Stomach smooth muscle (tissue), 2 donors: ENCODE data around the gene KAT6B.

Source experiments
- H3K27ac ChIP-seq: one replicate; pipeline ENCODE4 v1.7.0; 2013; ENCODE audit warnings: mild to moderate bottlenecking, low read length, inconsistent platforms
- H3K27me3 ChIP-seq, 2 donors: one replicate each; pipeline ENCODE4 v1.7.0; 2013; ENCODE audit warnings: low read length in 2 of 2; ENCODE audit not compliant: insufficient read depth in 2 of 2, control insufficient read depth in 1 of 2
- H3K36me3 ChIP-seq, 2 donors: one replicate each; pipeline ENCODE4 v1.7.0; 2013; ENCODE audit warnings: low read length in 2 of 2; ENCODE audit not compliant: control insufficient read depth in 2 of 2, insufficient read depth in 2 of 2
- H3K4me1 ChIP-seq: one replicate; pipeline ENCODE4 v1.7.0; 2013; ENCODE audit warnings: low read length; ENCODE audit not compliant: control insufficient read depth, insufficient read depth
- H3K4me3 ChIP-seq, 2 donors: one replicate each; pipeline ENCODE4 v1.7.0; 2013; ENCODE audit warnings: low read length in 2 of 2
- H3K9ac ChIP-seq, 2 donors: one replicate each; pipeline ENCODE4 v1.7.0; 2013; ENCODE audit warnings: low read length in 2 of 2, mild to moderate bottlenecking in 1 of 2
- H3K9me3 ChIP-seq, 2 donors: one replicate each; pipeline ENCODE4 v1.7.0; 2013; ENCODE audit warnings: low read length in 2 of 2; ENCODE audit not compliant: control insufficient read depth in 2 of 2
- donor health status: healthy.
- donor health status: Pancreatic carcinoma.

KAT6B gene

DNA sequence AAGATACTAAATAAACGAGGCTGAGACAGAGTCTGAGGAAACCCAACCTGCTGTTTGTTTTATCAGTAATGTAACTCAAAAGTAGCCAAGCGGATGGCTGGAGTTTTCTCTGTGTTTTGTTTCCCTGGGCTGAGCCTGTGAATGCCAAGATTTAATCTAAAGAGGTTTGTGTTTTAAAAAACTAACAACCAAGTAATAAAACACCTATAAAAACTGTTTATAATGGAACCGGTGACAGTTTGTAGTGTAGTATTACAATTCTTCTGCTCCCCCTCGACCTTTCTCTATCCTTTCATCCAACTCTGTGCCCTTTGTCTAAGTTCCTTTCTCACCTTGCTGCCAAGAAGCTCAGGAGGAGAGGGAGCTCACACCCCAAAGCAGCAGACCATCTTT is 2.6 kb upstream of the KAT6B start:
- Histone ChIP-seq H3K4me1 (peaks cover 32% of the 10 kb centered on the region), H3K27me3 (no peaks in the 10 kb centered on the region), H3K9ac (no peak overlapping the region), H3K36me3 (no peaks in the 10 kb centered on the region), H3K27ac (peak overlapping the region; percentile 88), H3K4me3 (peak overlapping the region in 1 of 2 donors; percentile 82), H3K9me3 (no peaks in the 10 kb centered on the region)

DNA sequence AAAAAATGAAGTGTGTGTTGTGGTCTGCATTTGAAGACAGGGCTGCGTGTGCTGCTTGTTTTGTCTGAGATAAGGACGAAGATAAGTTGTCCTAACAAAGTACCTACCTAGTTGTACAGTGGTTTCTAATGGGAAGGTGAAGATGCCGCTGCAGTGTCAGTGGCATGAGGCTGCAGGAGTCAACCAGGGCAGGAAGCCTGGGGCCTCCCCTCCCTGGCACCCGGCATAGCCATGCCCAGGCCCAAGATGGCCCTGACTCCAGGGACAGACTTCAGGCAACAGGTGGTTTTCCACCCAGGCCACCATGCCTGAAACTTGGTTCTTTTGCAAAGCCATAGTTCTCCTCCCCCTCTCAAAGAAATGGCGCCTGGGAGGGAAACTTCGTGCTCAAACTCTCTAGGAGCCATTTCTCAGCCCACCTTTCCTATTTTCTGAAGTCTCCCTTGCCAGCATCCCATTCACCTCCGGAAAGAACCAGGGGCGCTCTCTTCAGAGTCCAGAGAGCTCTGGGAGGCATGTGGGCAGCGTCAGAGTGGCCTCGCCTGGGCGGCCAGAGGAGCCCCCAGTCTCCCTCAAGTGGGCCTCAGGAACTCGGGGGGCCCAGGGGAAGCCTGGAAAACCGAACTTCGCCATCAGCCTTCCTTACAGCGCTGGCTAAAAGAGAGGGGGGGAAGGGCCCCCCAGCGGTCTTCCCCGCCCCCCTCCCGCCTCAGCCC is 2.1 kb upstream of the KAT6B start:
- peak overlapping the region; percentile 79 to 84 for H3K9ac ChIP-seq
- H3K27ac ChIP-seq: peak overlapping the region; percentile 88
- peak overlapping the region; percentile 82 to 93 for H3K4me3 ChIP-seq
- no peaks in the 10 kb centered on the region for H3K9me3 ChIP-seq
- H3K27me3 ChIP-seq: no peaks in the 10 kb centered on the region
- no peaks in the 10 kb centered on the region for H3K36me3 ChIP-seq
- H3K4me1 ChIP-seq: peaks cover 36% of the 10 kb centered on the region

DNA sequence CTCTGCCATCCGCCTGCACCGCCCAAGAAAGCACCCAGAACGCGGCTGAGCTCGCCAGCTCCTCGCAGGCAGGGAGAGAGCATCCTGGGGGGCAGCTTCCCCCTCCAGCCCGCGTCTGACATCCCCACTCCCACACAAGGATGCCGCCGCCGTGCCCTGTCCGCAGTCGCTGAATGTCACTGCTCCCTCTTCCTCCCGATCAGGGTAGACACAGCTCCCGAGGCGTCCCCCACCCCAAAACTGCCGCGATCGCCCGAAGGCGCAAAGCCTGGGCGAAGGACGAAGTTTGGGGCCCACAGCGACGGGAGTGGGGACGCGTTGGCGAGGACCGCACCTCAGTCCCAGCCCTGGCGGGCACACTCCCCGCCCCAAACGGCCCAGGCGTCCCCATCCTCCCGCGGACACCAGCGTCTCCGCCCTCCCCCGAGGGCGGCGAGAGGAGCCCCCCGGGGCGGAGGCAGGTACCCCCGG is 1.5 kb upstream of the KAT6B start:
- Histone ChIP-seq H3K27ac (peak overlapping the region; percentile 88), H3K36me3 (no peaks in the 10 kb centered on the region), H3K9ac (peak overlapping the region; percentile 79 to 84), H3K4me1 (peaks cover 37% of the 10 kb centered on the region), H3K27me3 (no peaks in the 10 kb centered on the region), H3K9me3 (no peaks in the 10 kb centered on the region), H3K4me3 (peak overlapping the region; percentile 82 to 93)

DNA sequence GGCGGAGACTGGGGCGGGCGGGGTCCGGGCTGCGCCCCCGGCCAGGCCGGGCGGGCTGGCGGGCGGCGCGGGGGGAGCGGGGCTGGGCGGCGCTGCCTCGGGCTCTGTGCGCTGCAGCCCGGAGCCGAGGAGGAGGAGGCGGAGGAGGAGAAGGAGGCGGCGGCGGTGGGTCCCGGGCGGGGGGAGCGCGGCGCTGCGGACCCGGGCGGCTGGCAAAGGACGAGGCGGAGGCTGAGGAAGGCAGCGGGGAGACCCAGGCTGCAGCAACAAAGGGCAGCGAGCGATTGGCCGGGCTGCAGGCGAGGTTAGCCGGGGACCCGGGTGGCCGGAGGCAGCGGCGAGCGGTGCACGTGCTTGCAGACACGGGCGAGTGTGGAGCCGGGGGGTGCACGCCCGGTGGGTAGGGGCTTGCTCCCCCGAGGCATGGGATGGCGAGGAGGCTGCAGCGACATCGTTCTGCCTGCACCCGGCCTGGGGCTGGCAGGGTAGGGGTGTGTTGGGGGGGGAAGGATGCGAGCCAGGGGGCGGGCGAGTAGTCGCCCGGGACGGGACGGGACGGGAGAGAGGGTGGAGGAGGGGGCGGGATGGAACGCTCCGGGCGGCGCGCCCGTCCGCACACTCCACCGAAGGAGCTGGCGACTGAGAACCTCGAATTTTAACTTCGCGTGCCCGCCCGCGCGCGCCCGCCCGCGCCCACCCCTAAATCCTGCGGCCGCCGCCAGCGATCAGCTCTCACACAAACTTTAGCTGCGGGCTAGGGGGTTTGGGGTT is 844 bp upstream of the KAT6B start:
- Histone ChIP-seq H3K36me3 (no peaks in the 10 kb centered on the region), H3K9ac (peak overlapping the region in 1 of 2 donors; percentile 79), H3K9me3 (no peaks in the 10 kb centered on the region), H3K4me1 (peaks cover 37% of the 10 kb centered on the region), H3K27ac (peak overlapping the region; percentile 95), H3K4me3 (peak overlapping the region; percentile 82 to 93), H3K27me3 (no peaks in the 10 kb centered on the region)

DNA sequence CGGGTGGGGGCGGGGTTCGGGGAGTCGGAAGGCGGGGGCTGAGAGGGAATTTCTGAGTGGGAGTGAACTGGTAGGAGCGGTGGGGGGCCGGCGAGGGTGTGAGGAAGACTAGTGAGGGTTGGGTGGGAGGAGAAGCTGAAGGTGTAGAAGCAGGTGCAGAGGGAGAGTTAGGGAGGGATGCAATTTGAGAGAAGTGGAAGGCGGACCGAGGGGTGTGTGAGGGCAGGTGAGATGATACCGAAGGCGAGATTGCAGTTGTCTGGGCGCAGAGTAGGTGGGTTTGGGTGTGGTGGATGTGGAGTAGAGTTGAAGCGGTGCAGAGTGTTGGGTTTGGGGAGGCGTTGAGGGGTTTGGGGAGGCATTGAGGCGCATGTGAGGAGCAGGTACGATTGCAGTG is 643 bp downstream of the KAT6B start:
- Histone ChIP-seq H3K9ac (peak overlapping the region; percentile 41 to 64), H3K27ac (peak overlapping the region; percentile 62), H3K36me3 (no peaks in the 10 kb centered on the region), H3K9me3 (no peaks in the 10 kb centered on the region), H3K4me1 (peaks cover 36% of the 10 kb centered on the region), H3K27me3 (no peaks in the 10 kb centered on the region), H3K4me3 (peak overlapping the region; percentile 81 to 86)

DNA sequence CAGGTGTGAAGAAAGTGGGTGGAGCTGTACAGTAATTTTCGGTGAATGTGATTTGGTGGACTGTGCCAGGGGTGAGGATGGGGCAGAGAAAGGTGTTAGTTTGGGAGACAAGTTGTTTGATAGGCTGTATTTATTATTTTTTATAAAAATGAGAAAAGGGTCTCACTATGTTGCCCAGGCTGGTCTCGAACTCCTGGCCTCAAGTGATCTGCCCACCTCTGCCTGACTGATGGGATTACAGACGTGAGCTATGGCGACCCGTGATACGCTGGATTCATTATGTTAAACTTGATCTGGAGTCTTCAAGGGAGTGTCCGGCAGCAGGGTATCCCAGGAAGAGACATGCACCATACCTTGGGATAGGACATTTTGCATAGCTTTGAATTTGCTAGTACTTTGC is 1.3 kb downstream of the KAT6B start:
- H3K27me3 ChIP-seq: no peaks in the 10 kb centered on the region
- H3K4me1 ChIP-seq: peaks cover 35% of the 10 kb centered on the region
- H3K36me3 ChIP-seq: no peaks in the 10 kb centered on the region
- no peaks in the 10 kb centered on the region for H3K9me3 ChIP-seq
- peak overlapping the region; percentile 62 for H3K27ac ChIP-seq
- H3K9ac ChIP-seq: peak overlapping the region in 1 of 2 donors; percentile 64
- H3K4me3 ChIP-seq: peak overlapping the region; percentile 81 to 86

DNA sequence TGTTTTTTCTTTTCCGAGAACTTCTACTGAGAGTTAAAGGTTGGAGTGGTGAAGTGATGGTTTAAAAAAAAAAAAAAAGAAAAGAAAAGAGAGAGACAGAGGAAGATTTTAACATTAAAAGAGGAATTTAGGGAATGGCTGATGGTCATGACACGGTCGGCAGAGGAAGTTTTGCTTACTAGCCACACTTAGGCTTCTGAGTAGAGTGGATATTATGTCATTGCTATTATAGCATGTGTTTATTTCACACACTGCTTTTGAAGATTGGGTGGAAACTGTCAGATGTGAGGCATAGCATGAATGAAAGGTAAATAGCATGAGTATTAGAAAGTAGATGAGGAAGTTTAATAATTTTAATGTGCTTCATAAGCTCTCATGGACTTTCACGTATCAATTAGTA is 2.5 kb downstream of the KAT6B start:
- H3K9ac ChIP-seq: no peak overlapping the region
- H3K27ac ChIP-seq: no peak overlapping the region
- H3K4me3 ChIP-seq: no peak overlapping the region
- H3K36me3 ChIP-seq: no peaks in the 10 kb centered on the region
- no peaks in the 10 kb centered on the region for H3K9me3 ChIP-seq
- peaks cover 30% of the 10 kb centered on the region for H3K4me1 ChIP-seq
- no peaks in the 10 kb centered on the region for H3K27me3 ChIP-seq

DNA sequence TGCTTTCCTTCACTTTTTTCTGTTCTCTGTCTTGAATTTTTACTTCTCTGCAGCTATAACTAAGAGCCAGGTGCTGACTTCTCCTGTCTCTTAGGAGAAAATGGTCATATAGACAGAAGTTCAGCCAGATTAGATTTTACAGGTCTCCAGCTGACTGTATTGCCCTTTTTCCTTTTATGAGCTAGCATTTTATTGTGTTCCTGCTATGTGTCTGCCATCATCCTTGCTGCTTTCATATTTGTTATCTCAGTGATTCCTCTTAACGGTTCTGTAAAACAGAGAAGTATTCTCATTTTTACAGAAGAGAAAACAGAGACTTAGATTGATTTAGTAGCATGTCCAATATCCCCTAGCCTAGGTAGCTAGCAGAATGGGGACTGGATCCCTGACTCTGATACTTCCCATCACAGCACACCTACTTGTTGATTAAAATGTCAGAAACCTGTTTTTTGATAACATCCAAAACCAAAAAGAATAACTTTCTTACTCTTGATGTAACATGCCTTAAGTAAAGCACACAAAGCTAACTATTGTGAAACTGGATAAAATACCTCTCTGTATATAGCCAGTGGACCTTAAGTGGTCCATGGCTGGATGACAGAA is 5.2 kb downstream of the KAT6B start:
- H3K36me3 ChIP-seq: no peaks in the 10 kb centered on the region
- H3K9ac ChIP-seq: no peak overlapping the region
- H3K4me1 ChIP-seq: peaks cover 25% of the 10 kb centered on the region
- no peak overlapping the region for H3K4me3 ChIP-seq
- peak overlapping the region; percentile 18 for H3K27ac ChIP-seq
- H3K9me3 ChIP-seq: no peaks in the 10 kb centered on the region
- no peaks in the 10 kb centered on the region for H3K27me3 ChIP-seq

DNA sequence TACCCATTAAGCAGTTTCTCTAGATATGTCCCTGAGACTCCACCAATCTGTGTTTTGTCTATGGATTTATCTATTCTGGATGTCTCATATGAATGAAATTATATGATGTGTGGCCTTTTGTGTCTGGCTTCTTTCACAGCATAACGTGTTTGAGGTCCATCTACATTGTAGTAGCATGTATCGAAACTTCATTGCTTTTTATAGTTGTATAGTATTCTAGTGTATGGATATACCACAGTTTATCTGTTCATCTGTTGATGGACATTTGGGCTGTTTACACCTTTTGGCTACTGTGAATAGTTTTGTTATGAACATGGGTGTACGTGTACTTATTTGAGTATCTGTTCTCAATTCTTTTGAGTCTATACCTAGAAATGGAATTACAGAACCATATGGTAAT is 9.6 kb downstream of the KAT6B start:
- Histone ChIP-seq H3K27me3 (no peaks in the 10 kb centered on the region), H3K4me3 (peak overlapping the region in 1 of 2 donors; percentile 1), H3K27ac (no peak overlapping the region), H3K9ac (no peak overlapping the region), H3K4me1 (peaks cover 17% of the 10 kb centered on the region), H3K9me3 (no peaks in the 10 kb centered on the region), H3K36me3 (no peaks in the 10 kb centered on the region)

DNA sequence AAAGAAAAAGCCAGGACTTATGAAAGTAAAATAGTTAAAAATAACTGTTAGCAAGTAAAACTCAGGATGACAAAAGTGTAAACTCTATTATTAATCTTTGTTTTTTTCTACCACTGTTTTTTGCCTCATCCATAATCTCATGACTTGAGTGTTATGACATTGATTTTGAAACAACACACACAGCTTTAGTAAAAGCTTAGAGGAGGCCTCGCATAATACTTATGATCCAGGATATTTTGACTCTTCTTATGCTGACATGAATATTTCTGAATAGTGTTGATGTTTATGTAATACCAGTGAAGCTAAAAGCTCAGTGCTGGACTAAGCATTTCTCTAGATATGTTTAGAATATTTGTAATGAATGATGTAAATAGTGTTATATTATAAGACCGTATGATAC is 10.5 kb downstream of the KAT6B start:
- H3K9ac ChIP-seq: no peak overlapping the region
- H3K27me3 ChIP-seq: no peaks in the 10 kb centered on the region
- no peaks in the 10 kb centered on the region for H3K36me3 ChIP-seq
- H3K4me1 ChIP-seq: peaks cover 22% of the 10 kb centered on the region
- no peak overlapping the region for H3K4me3 ChIP-seq
- H3K9me3 ChIP-seq: no peaks in the 10 kb centered on the region
- H3K27ac ChIP-seq: no peak overlapping the region
